ENCODE data around the gene NOP10. TPM values are rescaled to one million over a fixed set of nuclear protein-coding genes. Genes with fewer than 3 reads are reported as not detected.
A peak's percentile ranks its signal among the peaks of the same experiment; 100 is the strongest.

NOP10 gene
- total RNA-seq, 1 donor from 2014 or later: 200 TPM

DNA sequence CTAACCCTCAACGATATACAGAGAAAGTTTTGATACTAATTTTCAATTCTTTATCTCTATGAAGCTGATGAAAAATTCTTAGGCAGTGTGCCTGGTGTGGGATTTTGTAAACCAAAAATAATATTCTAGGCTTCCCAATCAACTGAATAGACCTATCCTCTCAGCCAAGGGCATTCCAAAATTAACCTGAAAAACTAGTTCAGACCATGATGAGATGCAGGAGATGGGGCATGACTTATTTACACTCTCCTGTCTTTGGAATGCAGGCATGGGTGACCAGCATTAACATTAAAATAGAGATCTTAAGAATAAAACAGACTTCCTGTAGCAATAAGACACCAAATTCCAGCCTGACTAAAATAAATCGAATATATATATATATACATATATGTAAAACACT is 31.9 kb upstream of the NOP10 start:
- Mint-ChIP-seq H3K36me3 (ENCODE audit: unreplicated experiment) (peaks cover 2% of the 10 kb centered on the region), H3K4me1 (ENCODE audit: unreplicated experiment) (no peaks in the 10 kb centered on the region), H3K27me3 (ENCODE audit: unreplicated experiment) (no peaks in the 10 kb centered on the region), H3K9me3 (ENCODE audit: unreplicated experiment) (no peaks in the 10 kb centered on the region), H3K27ac (ENCODE audit: unreplicated experiment) (no peak overlapping the region), H3K4me3 (ENCODE audit: unreplicated experiment) (no peak overlapping the region)
- TF ChIP-seq, protein P1, sequence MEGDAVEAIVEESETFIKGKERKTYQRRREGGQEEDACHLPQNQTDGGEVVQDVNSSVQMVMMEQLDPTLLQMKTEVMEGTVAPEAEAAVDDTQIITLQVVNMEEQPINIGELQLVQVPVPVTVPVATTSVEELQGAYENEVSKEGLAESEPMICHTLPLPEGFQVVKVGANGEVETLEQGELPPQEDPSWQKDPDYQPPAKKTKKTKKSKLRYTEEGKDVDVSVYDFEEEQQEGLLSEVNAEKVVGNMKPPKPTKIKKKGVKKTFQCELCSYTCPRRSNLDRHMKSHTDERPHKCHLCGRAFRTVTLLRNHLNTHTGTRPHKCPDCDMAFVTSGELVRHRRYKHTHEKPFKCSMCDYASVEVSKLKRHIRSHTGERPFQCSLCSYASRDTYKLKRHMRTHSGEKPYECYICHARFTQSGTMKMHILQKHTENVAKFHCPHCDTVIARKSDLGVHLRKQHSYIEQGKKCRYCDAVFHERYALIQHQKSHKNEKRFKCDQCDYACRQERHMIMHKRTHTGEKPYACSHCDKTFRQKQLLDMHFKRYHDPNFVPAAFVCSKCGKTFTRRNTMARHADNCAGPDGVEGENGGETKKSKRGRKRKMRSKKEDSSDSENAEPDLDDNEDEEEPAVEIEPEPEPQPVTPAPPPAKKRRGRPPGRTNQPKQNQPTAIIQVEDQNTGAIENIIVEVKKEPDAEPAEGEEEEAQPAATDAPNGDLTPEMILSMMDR (IDR thresholded peaks at IDR 0.05): no peak
- no peak for DNase-seq (ENCODE audit: extremely low spot score, unreplicated experiment)

DNA sequence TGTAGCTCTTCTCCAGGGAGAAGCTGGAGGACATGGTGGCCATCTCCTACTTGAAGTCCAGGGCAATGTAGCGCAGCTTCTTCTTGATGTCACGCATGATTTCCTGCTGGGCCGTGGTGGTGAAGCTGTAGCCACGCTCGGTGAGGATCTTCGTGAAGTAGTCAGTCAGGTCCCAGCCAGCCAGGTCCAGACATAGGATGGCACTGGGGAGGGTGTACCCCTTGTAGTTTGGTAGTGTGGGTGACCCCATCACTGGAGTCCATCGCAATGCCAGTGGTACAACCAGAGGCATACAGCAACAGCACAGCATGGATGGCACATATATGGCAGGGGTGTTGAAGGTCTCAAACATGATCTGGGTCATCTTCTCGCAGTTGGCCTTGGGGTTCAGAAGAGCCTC is 31.0 kb upstream of the NOP10 start:
- no peak overlapping the region for H3K4me3 Mint-ChIP-seq (ENCODE audit: unreplicated experiment)

DNA sequence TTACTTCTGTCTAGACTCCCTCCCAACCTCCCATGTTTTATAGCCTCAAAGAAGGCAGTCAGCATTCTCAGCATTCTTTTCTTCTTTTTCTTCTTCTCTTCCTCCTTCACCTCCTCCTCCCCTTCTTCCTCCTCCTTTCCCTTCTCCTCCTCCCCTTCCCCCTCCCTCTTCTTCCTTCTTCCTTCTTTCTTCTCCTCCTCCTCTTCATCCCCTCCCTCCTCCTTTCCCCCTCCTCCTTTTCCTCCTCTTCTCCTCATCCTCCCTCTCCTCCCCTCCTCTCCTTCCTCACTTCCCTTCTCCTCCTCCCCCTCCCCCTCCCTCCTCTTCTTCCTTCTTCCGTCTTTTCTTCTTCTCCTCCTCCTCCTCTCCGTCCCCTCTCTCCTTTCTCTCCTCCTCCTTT is 27.7 kb upstream of the NOP10 start:
- H3K4me1 Mint-ChIP-seq (ENCODE audit: unreplicated experiment): peaks cover 15% of the 10 kb centered on the region
- H3K4me3 Mint-ChIP-seq (ENCODE audit: unreplicated experiment): no peak overlapping the region
- TF ChIP-seq, protein P1 (IDR thresholded peaks at IDR 0.05): no peak
- no peaks in the 10 kb centered on the region for H3K27me3 Mint-ChIP-seq (ENCODE audit: unreplicated experiment)
- H3K9me3 Mint-ChIP-seq (ENCODE audit: unreplicated experiment): no peaks in the 10 kb centered on the region
- H3K36me3 Mint-ChIP-seq (ENCODE audit: unreplicated experiment): no peaks in the 10 kb centered on the region
- H3K27ac Mint-ChIP-seq (ENCODE audit: unreplicated experiment): no peak overlapping the region
- no peak for DNase-seq (ENCODE audit: extremely low spot score, unreplicated experiment)

More for the DNA sequence above, 31.0 kb upstream of the NOP10 start:
- H3K27me3 Mint-ChIP-seq (ENCODE audit: unreplicated experiment): no peaks in the 10 kb centered on the region
- H3K27ac Mint-ChIP-seq (ENCODE audit: unreplicated experiment): no peak overlapping the region
- no peak for DNase-seq (ENCODE audit: extremely low spot score, unreplicated experiment)
- H3K36me3 Mint-ChIP-seq (ENCODE audit: unreplicated experiment): peaks cover 2% of the 10 kb centered on the region
- no peaks in the 10 kb centered on the region for H3K9me3 Mint-ChIP-seq (ENCODE audit: unreplicated experiment)
- no peaks in the 10 kb centered on the region for H3K4me1 Mint-ChIP-seq (ENCODE audit: unreplicated experiment)
- TF ChIP-seq, protein P1 (IDR thresholded peaks at IDR 0.05): no peak

DNA sequence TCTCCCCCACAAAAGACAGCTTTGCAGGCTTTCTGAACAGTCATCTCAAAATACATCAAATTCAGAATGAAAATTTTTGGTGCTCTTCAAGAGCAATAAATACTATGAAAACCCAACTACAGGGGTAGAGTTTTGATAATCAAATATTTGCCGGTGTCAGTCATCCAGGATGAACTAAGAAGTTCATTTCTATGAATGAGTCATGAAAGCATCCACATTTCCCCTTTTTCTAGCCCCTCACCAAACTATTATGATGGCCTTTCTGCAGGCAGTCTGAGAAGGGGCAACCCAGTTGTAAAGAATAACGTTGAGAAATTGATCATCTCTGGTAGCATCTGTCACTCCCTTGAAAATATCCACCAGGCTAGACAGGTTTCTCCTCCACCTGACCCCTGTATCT is 27.2 kb upstream of the NOP10 start:
- Mint-ChIP-seq H3K27ac (ENCODE audit: unreplicated experiment) (no peak overlapping the region), H3K4me1 (ENCODE audit: unreplicated experiment) (peaks cover 18% of the 10 kb centered on the region), H3K9me3 (ENCODE audit: unreplicated experiment) (no peaks in the 10 kb centered on the region), H3K4me3 (ENCODE audit: unreplicated experiment) (no peak overlapping the region), H3K27me3 (ENCODE audit: unreplicated experiment) (no peaks in the 10 kb centered on the region), H3K36me3 (ENCODE audit: unreplicated experiment) (no peaks in the 10 kb centered on the region)
- TF ChIP-seq, protein P1 (IDR thresholded peaks at IDR 0.05): no peak
- no peak for DNase-seq (ENCODE audit: extremely low spot score, unreplicated experiment)

DNA sequence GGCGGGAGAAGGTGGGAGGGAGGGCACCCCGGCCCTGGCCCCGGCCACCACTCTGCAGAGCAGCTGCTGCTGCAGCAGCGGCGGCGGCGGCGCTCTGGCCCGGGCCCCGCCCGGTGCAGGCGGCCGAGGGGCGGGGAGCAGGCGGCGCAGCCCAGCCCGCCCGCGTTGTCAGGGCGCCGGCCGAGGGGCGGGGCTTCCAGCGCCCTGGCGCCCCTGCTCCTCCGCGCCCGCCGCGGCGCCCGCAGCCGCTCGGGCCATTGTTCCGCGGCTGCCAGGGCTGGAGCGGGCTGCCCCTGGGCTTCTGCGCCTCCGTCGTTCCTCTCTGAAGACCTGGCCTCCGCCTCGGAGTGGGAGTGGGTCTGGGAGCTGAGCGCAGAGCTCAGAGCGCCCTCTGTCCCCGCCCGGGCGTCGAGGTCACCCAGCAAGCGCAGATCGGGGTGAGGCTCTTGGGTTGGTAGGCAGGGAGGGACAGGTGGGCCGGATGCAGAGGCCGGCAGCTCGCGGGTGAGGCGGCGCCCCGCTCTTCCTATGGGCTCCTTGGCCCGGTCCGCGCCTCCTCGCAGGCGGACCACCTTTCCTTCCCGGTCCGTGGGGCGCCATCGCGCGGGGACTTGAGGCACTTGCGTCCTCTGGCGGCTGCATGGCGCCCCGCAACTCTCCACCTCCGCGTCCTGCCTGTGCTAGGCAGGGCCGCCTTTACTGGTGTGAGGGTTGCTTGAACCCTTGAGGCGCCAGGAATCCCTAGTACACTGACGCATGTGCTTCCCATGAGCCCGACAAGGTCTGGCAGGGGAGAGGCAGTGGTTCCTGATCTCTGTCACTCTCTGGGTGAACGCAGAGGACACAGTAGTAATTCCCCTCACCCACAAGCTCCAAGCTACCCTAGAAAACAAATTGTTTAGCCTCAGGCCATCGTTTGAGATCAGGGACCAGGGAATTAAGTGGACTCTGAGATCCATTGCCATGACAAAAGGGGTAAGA is 24.5 kb upstream of the NOP10 start, which contains the start of gene LPCAT4:
LPCAT4 (minus strand) TSS at position 96 of the 981 bp plus-strand sequence. CDS start 96 bp downstream, outside the sequence.
- H3K9me3 Mint-ChIP-seq (ENCODE audit: unreplicated experiment): no peaks in the 10 kb centered on the region
- peaks cover 27% of the 10 kb centered on the region for H3K4me1 Mint-ChIP-seq (ENCODE audit: unreplicated experiment)
- peaks cover 2% of the 10 kb centered on the region for H3K36me3 Mint-ChIP-seq (ENCODE audit: unreplicated experiment)
- TF ChIP-seq, protein P1 (IDR thresholded peaks at IDR 0.05): peak; percentile 99
- H3K27me3 Mint-ChIP-seq (ENCODE audit: unreplicated experiment): no peaks in the 10 kb centered on the region
- H3K4me3 Mint-ChIP-seq (ENCODE audit: unreplicated experiment): peak within 1 kb of the TSS; percentile 97
- peak; percentile 96 for DNase-seq (ENCODE audit: extremely low spot score, unreplicated experiment)
- peak within 1 kb of the TSS; percentile 87 for H3K27ac Mint-ChIP-seq (ENCODE audit: unreplicated experiment)

All from osteocyte (in vitro differentiated cells).